Measurements from ENCODE around the gene KARS1.
A peak's percentile ranks its signal among the peaks of the same experiment; 100 is the strongest.
"Not testable (repeated sequence)": the region's sequence is repeated elsewhere in the genome, so short reads cannot be mapped to it uniquely, and the experiment has no call there.

The KARS1 gene

GRCh38 chr16:75622761-75623605, 24.5 kb downstream of the KARS1 start, which contains the start of gene ADAT1:
TSS of gene ADAT1 (minus strand) at chr16:75623281. CDS start at chr16:75620799, 2,482 bp downstream.
- peak; percentile 96 for DNase-seq

- DNase-seq: peak; percentile 9
Observed at GRCh38 chr16:75621170-75621477, 26.3 kb downstream of the KARS1 start.

GRCh38 chr16:75620326-75621169, 26.9 kb downstream of the KARS1 start:
- DNase-seq: no peak

DNA sequence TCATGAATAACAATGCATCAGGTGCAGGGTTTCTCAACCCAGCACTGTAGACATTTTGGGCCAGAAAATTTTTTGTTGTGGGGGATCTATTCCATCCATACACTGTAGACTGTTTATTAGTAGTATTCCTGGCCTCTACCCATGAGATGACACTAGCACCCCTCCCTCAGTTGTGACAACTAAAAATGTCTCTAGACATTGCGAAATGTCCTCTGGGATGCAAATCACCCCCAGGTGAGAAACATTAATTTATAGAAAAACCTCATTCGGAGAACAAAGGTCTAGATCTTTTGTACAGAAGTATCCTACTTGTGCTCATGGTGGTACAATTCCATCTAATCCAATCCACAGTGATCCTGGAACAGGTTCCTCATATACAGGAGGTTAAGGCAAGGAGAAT, 28.7 kb downstream of the KARS1 start:
- DNase-seq: no peak

- no peak for DNase-seq
Observed at GRCh38 chr16:75617121-75617520, 30.3 kb downstream of the KARS1 start.

- DNase-seq: no peak
Observed at GRCh38 chr16:75616521-75617010, 30.9 kb downstream of the KARS1 start.

DNA sequence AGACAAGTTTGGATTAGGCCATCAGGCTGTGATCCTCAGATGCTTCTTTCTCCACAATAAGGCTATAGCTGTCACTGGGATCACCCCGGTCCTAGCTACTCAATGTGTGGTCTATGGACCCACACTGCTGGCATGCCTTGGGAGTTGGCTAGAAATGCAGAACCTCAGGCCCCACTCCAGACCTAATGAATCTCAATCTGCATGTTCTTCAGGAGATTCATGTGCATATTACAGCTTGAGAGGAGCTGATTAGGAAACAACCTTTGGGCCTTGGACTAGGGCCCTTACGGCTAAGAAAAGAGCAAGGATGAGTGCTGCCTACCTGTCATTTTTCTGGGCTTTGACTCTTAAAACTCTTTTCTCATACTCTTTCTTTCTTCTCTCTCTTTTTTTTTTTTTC, 31.8 kb downstream of the KARS1 start:
- no peak for DNase-seq

DNA sequence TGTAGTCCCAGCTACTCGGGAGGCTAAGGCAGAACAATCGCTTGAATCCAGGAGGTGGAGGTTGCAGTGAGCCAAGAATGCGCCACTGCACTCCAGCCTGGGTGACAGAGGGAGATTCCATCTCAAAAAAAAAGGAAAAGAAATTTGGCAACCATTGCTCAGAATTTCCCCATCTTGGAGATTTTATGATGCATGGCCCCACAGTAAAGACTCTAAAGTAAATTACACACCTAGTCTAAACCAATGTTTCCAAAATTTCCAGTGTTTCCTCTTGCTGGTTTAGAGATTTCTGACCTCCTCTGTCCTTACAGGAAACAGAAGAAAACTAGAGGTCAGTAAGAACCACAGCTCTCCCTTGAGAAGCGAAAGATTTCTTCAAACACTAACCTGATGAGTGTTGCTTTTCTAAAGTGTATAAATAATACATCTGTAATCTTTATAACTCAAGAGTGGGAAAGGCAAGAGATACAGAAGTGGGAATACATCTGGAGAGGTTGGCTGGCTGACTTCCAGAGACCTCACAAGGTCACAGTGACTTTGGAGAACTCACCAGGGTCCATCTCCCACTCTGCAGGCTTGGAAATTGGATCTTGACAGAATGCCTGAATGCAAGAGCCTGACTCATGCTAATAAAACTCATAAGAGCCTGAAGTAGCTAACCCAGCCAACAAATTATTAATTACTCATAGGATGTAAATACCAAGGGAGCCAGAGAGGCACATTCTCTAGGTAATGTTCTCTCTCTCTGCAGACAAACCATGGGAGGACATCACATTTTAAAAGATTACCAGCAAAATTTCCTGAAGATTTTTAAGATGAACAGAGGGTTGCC, 33.2 kb downstream of the KARS1 start:
- no peak for DNase-seq

- DNase-seq: no peak
Observed at GRCh38 chr16:75606507-75606906, 41.0 kb downstream of the KARS1 start.

GRCh38 chr16:75603241-75603640, 44.2 kb downstream of the KARS1 start:
- no peak for DNase-seq

GRCh38 chr16:75599452-75600277, 47.8 kb downstream of the KARS1 start:
- DNase-seq: no peak

DNA sequence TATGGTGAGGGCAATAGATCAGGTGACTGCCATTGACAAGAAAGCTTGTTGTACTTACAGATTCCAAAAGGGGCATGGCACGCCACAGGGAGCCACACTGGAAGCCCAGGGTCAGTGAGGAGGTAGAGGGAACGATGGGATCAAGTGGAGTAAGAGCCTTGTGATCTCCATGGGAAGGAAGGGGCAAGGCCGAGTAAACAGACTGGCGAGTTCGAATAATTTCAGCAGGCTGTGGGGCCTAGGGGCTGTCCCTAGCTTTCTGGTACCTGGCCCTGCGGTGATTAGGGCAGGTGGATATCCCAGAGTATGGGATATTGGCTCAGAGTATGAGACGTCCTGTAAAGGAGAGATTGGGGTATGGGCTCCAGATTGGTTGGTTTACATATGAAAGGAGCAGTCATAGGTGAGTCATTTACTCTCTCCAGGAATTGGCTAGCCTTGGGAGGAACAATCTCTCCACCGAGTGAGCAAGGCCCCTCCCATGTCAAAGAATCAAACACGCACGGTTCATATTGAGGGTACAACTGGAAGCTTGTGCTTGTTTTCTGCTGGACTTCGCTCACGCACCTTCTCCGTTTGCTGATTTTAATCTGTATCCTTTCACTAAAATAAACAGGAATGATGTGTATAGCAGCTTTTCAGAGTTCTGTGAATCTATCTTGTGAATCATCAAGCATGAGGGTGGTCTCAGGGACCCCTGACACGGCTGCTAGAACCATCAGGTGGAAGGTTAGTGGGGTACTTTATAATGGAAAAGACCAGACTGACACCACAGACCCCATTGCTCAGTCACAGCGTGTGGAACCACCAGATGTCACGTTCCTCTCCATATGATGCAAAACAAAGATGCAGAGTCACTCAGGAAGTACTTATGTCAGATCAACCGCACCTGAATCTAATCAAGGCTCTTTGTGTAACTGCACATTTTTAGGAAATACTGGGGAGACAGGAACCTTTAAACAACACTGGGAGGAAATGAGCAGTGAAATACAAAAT, 53.3 kb downstream of the KARS1 start:
- no peak for DNase-seq

DNA sequence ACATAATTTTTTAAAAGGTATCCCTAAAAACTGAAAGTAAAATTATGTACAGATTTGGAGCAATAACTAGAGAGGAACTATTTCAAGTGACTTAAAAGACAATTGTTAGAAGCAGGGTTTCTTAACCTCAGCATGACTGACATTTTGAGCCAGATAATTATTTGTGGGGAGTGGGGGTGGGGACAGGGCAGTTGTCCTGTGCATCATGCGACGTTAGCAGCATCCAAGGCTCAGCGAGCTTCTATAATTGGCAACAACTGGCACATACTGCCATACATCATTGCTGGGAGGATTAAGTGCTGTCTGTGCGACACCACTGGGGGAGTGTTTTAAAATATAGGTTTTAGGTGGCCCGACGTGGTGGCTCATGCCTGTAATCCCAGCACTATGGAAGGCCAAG, 54.2 kb downstream of the KARS1 start:
- no peak for DNase-seq

DNA sequence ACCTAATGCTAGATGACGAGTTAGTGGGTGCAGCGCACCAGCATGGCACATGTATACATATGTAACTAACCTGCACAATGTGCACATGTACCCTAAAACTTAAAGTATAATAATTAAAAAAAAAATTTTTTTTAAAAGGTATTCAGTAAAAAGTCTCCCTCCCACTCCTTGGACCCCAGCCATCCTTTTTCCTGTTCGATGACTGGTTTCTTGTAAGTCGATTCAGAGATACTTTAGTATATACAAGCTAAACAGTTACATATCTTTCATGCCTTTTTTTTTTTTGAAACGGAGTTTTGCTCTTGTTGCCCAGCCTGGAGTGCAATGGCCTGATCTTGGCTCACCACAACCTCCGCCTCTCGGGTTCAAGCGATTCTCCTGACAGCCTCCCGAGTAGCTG, 55.5 kb downstream of the KARS1 start:
- not testable (repeated sequence) for DNase-seq

DNA sequence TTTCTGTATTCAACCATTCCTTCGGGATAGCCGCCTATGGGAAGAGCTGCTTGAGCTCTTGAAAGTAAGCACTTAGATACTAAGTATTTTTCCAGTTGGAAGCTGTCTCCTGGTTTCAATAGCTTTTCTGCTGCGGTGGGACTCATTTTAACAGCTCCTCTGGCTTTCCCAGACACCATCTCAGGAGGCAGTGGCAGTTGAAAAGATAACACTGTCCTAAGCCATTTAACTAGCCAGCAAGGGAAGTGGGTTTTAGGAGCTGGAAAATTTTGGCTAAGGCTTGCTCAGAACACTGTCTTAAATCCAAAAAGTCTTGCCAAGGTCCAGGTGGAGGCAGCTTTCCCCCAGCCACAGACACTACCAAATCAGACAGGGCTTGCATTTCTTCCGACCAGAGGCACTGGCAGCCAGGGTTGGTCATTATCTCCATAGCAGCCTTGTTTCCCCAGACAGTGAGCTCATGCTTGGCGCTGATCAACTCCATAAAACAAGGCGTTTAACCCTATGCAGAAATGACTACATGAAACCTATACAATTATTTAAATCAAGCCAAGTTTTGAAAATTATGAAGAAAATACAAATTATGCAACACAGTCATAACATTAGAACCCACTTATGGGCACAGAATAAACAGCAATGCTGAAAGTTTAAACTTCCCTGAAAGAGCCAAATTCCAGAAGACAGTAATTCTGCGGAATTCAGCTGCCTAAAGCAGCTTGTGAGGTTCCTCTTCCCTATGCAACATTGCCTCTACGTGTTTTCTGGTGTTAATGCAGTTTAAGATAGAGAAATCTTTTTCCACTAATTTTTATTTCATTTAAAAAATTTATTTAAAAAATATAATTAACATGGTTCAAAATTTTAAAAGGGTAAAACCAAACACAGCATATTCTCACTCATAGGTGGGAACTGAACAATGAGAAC, 56.3 kb downstream of the KARS1 start:
- DNase-seq: no peak

GRCh38 chr16:75589306-75589705, 58.2 kb downstream of the KARS1 start:
- DNase-seq: no peak

DNA sequence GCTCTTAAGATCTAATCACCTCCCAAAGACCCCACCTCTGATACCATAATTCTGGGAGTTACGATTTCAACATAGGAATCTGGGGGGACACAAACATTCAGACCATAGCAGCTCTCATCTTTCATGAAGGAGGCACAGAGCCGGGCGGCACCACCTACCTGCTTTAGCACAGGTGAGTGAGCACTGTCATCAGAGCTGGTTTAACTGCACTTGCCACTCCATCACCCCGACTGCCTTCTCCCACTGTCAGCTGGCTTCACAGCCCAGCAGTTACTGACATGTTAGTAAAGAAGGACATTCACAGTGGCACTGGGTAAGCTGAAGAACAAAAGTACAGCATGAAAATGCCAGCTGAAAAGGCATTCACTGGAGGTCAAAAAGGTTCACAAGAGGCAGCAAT, 58.7 kb downstream of the KARS1 start:
- DNase-seq: no peak

- DNase-seq: no peak
Observed at GRCh38 chr16:75584108-75584507, 63.4 kb downstream of the KARS1 start.

- no peak for DNase-seq
Observed at GRCh38 chr16:75579281-75579834, 68.1 kb downstream of the KARS1 start.

Measured in amniotic stem cell (primary cell).